HG03103 (cell line): Measurements from ENCODE around the gene AGAP1.

ENCODE experiments used
- ATAC-seq: cut with Tn5 transposase; IDR thresholded peaks from one replicate; pipeline ENCODE4 v1.9.1; 2021; ENCODE audit warnings: low read depth; ENCODE audit not compliant: unreplicated experiment

Gene AGAP1

GRCh38 chr2:235485362-235485761, 8.5 kb upstream of the AGAP1 start:
- ATAC-seq: no peak

- ATAC-seq: no peak
Measured at GRCh38 chr2:235486729-235487128, 7.1 kb upstream of the AGAP1 start.

- no peak for ATAC-seq
Measured at GRCh38 chr2:235489897-235490296, 3.9 kb upstream of the AGAP1 start.

GRCh38 chr2:235492850-235493344, 946 bp upstream of the AGAP1 start:
- ATAC-seq: no peak

- no peak for ATAC-seq
Measured at GRCh38 chr2:235493402-235493774, 455 bp upstream of the AGAP1 start.

GRCh38 chr2:235494716-235495372, 1.0 kb downstream of the AGAP1 start:
- ATAC-seq: no peak

- ATAC-seq: no peak
Measured at GRCh38 chr2:235495373-235496238, 1.8 kb downstream of the AGAP1 start.

- no peak for ATAC-seq
Measured at GRCh38 chr2:235496239-235496621, 2.4 kb downstream of the AGAP1 start.

GRCh38 chr2:235497096-235497495, 3.3 kb downstream of the AGAP1 start:
- no peak for ATAC-seq

- no peak for ATAC-seq
Measured at GRCh38 chr2:235498541-235498940, 4.7 kb downstream of the AGAP1 start.

GRCh38 chr2:235498946-235499812, 5.3 kb downstream of the AGAP1 start:
- no peak for ATAC-seq

GRCh38 chr2:235500110-235500760, 6.4 kb downstream of the AGAP1 start:
- ATAC-seq: no peak

- ATAC-seq: no peak
Measured at GRCh38 chr2:235500761-235501672, 7.2 kb downstream of the AGAP1 start.

- no peak for ATAC-seq
Measured at GRCh38 chr2:235501673-235502031, 7.8 kb downstream of the AGAP1 start.

- no peak for ATAC-seq
Measured at GRCh38 chr2:235502336-235502735, 8.5 kb downstream of the AGAP1 start.

- no peak for ATAC-seq
Measured at GRCh38 chr2:235504441-235505180, 10.8 kb downstream of the AGAP1 start.

- no peak for ATAC-seq
Measured at GRCh38 chr2:235505181-235505741, 11.4 kb downstream of the AGAP1 start.

GRCh38 chr2:235506291-235506996, 12.6 kb downstream of the AGAP1 start:
- ATAC-seq: no peak
